ENCODE measurements around the gene ARMC9.
"Not testable (repeated sequence)": the region's sequence is repeated elsewhere in the genome, so short reads cannot be mapped to it uniquely, and the experiment has no call there.

The ARMC9 gene

GRCh38 chr2:231244382-231245248 lies 46.2 kb downstream of the ARMC9 start:
- DNase-seq (ENCODE audit: low read depth in 3 of 3) = no peak

GRCh38 chr2:231245249-231246094 lies 47.0 kb downstream of the ARMC9 start:
- DNase-seq (ENCODE audit: low read depth in 3 of 3) = no peak

GRCh38 chr2:231246171-231246842 lies 47.9 kb downstream of the ARMC9 start:
- no peak for DNase-seq (ENCODE audit: low read depth in 3 of 3)

GRCh38 chr2:231250146-231250545 lies 51.7 kb downstream of the ARMC9 start:
- no peak for DNase-seq (ENCODE audit: low read depth in 3 of 3)

GRCh38 chr2:231250698-231251097 lies 52.3 kb downstream of the ARMC9 start:
- DNase-seq (ENCODE audit: low read depth in 3 of 3) = no peak

GRCh38 chr2:231253292-231253691 lies 54.9 kb downstream of the ARMC9 start:
- DNase-seq (ENCODE audit: low read depth in 3 of 3) = not testable (repeated sequence)

GRCh38 chr2:231256494-231256893 lies 58.1 kb downstream of the ARMC9 start:
- no peak for DNase-seq (ENCODE audit: low read depth in 3 of 3)

GRCh38 chr2:231257763-231258162 lies 59.3 kb downstream of the ARMC9 start:
- DNase-seq (ENCODE audit: low read depth in 3 of 3) = no peak

- no peak for DNase-seq (ENCODE audit: low read depth in 3 of 3)
These were observed 60.3 kb downstream of the ARMC9 start for GRCh38 chr2:231258701-231259100.

- no peak for DNase-seq (ENCODE audit: low read depth in 3 of 3)
These were observed 60.7 kb downstream of the ARMC9 start for GRCh38 chr2:231259104-231259503.

- DNase-seq (ENCODE audit: low read depth in 3 of 3) = no peak
These were observed 62.2 kb downstream of the ARMC9 start for GRCh38 chr2:231260442-231261208.

- DNase-seq (ENCODE audit: low read depth in 3 of 3) = no peak
These were observed 64.8 kb downstream of the ARMC9 start for GRCh38 chr2:231263118-231263831.

GRCh38 chr2:231270221-231271114 lies 72.0 kb downstream of the ARMC9 start:
- DNase-seq (ENCODE audit: low read depth in 3 of 3) = no peak

GRCh38 chr2:231272991-231273390 lies 74.6 kb downstream of the ARMC9 start:
- DNase-seq (ENCODE audit: low read depth in 3 of 3) = no peak

GRCh38 chr2:231276987-231277386 lies 78.6 kb downstream of the ARMC9 start:
- DNase-seq (ENCODE audit: low read depth in 3 of 3) = no peak

- no peak for DNase-seq (ENCODE audit: low read depth in 3 of 3)
These were observed 79.5 kb downstream of the ARMC9 start for GRCh38 chr2:231277962-231278361.

- no peak for DNase-seq (ENCODE audit: low read depth in 3 of 3)
These were observed 80.4 kb downstream of the ARMC9 start for GRCh38 chr2:231278868-231279267.

- DNase-seq (ENCODE audit: low read depth in 3 of 3) = no peak
These were observed 82.4 kb downstream of the ARMC9 start for GRCh38 chr2:231280846-231281245.

GRCh38 chr2:231284296-231284695 lies 85.9 kb downstream of the ARMC9 start:
- DNase-seq (ENCODE audit: low read depth in 3 of 3) = no peak

- no peak for DNase-seq (ENCODE audit: low read depth in 3 of 3)
These were observed 88.5 kb downstream of the ARMC9 start for GRCh38 chr2:231286964-231287363.

Measured in stimulated activated CD4-positive, alpha-beta T cell treated with anti-CD3 and anti-CD28 coated beads, TNF-alpha, amount 100 ng/mL, for 4 hours (primary cell).